ENCODE results near the gene TMEM74B. TPM values are rescaled to one million over a fixed set of nuclear protein-coding genes. Genes with fewer than 3 reads are reported as not detected.

TMEM74B gene
- total and polyA plus RNA-seq, 2 of the 8 experiments (the other 6 are each of a cell fraction or from before 2014, with no cell fraction given), result 4.0 to 6.4 TPM

DNA sequence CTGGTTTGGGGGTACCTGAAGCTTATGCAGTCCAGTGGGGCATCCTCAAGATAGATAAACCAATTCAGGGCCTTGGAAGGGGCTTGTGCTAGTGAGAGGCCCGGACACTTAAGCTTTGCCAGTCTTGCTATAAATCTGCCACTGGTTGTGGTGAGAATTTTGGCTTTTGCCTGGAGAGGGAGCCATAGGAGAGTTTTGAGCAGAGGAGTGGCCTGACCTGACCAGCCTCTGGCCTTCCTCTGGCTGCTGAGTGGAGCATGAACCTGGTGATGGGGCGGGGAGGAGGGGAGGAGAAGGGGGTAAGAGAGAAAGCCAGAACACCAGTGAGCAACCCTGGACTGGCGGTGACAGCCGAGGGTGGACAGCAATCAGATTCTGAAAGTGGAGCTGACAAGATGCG, 7.1 kb downstream of the TMEM74B start:
- POLR2A ChIA-PET (ENCODE audit: partially characterized antibody), result interaction anchor here (0.7 kb wide), 1 partner anchor 59 kb away, joined by 3 read pairs; the partner anchor contains the start of gene PSMF1
- TF ChIP-seq HDAC6 (IDR thresholded peaks at IDR 0.05; ENCODE audit: low read depth, low read length) (no peak), RAD21 (IDR thresholded peaks at IDR 0.05 in 1 of 2, conservative IDR thresholded peaks at IDR 0.05 in 1 of 2; ENCODE audit: low read depth in 2 of 2, low read length in 2 of 2) (peak; percentile 60 to 66)
- TF ChIP-seq, protein P1, sequence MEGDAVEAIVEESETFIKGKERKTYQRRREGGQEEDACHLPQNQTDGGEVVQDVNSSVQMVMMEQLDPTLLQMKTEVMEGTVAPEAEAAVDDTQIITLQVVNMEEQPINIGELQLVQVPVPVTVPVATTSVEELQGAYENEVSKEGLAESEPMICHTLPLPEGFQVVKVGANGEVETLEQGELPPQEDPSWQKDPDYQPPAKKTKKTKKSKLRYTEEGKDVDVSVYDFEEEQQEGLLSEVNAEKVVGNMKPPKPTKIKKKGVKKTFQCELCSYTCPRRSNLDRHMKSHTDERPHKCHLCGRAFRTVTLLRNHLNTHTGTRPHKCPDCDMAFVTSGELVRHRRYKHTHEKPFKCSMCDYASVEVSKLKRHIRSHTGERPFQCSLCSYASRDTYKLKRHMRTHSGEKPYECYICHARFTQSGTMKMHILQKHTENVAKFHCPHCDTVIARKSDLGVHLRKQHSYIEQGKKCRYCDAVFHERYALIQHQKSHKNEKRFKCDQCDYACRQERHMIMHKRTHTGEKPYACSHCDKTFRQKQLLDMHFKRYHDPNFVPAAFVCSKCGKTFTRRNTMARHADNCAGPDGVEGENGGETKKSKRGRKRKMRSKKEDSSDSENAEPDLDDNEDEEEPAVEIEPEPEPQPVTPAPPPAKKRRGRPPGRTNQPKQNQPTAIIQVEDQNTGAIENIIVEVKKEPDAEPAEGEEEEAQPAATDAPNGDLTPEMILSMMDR (IDR thresholded peaks at IDR 0.05; ENCODE audit: control extremely low read depth in 1 of 3, insufficient read depth in 1 of 3, low read depth in 1 of 3, low read length in 3 of 3), result peak; percentile 37 to 64 (median 59)
- peak overlapping the region; percentile 7 for H4K91ac ChIP-seq (replicated peaks; ENCODE audit: insufficient read length, low read length)
- H3K9ac ChIP-seq (replicated peaks in 1 of 4; ENCODE audit: extremely low read depth in 1 of 4, low read depth in 3 of 4, low read length in 3 of 4), result no peak overlapping the region
- no peaks in the 10 kb centered on the region for H3K79me1 ChIP-seq (ENCODE audit: low read depth, low read length)
- no peak overlapping the region for H3K14ac ChIP-seq (ENCODE audit: insufficient read length)
- FAIRE-seq, result peak; percentile 19
- WGBS, 2 experiments (ENCODE audit: extremely low coverage in 1 of 2, insufficient coverage in 1 of 2, insufficient read length in 1 of 2, insufficient replicate concordance in 2 of 2, low coverage in 1 of 2, low lambda C conversion rate in 2 of 2, missing lambda C conversion rate in 1 of 2), result 73% methylated on average over 4 of the region's 5 CpGs; no CpG with 5 or more reads in 1 of the 2 experiments
- no peak overlapping the region for H3K4me3 ChIP-seq (ENCODE audit: extremely low read depth in 1 of 4, insufficient read depth in 2 of 4, low read depth in 3 of 4, low read length in 4 of 4)
- no peaks in the 10 kb centered on the region for H3K9me3 ChIP-seq (ENCODE audit: insufficient read depth in 2 of 2, low read depth in 1 of 2, low read length in 1 of 2)
- H3K4me2 ChIP-seq (ENCODE audit: insufficient read depth in 1 of 2, low read depth in 2 of 2, low read length in 2 of 2), result no peak overlapping the region
- no peak overlapping the region for H4K8ac ChIP-seq (ENCODE audit: extremely low read depth, insufficient read depth, low read length)
- no peak overlapping the region for H2AFZ ChIP-seq (ENCODE audit: low read length)
- H3K23ac ChIP-seq (ENCODE audit: insufficient read length), result no peak overlapping the region
- H2BK120ac ChIP-seq (replicated peaks; ENCODE audit: low read depth, low read length), result no peak overlapping the region
- H3K4me1 ChIP-seq (replicated peaks in 1 of 4; ENCODE audit: control insufficient read depth in 3 of 4, insufficient read depth in 4 of 4, low read length in 3 of 4), result peaks cover 0 to 2% (median 0%) of the 10 kb centered on the region in 4 experiments; a peak in 2 of 7 replicates
- H3K79me2 ChIP-seq (ENCODE audit: control insufficient read depth in 1 of 2, insufficient read depth in 2 of 2, low read length in 2 of 2), result no peaks in the 10 kb centered on the region
- no peak overlapping the region for H4K5ac ChIP-seq (ENCODE audit: insufficient read length, low read depth, low read length)
- H2BK12ac ChIP-seq (ENCODE audit: low read depth, low read length), result no peak overlapping the region; the same call in 1 of the 2 replicates
- H3K27ac ChIP-seq (ENCODE audit: low read depth, low read length), result no peak overlapping the region
- H3K36me3 ChIP-seq (ENCODE audit: control insufficient read depth in 2 of 4, insufficient read depth in 4 of 4, low read length in 3 of 4), result no peaks in the 10 kb centered on the region; a peak in 3 of 8 replicates
- H3K18ac ChIP-seq (ENCODE audit: extremely low read depth, low read length), result no peak overlapping the region
- CTCF ChIA-PET (ENCODE audit: partially characterized antibody), result interaction anchor here (0.6 to 8.7 kb wide), 7 partner anchors 9 to 564 kb away, joined by 3 to 101 read pairs (median 3); partner anchors contain the start of gene C20orf202
- peak; percentile 29 to 57 for DNase-seq (ENCODE audit: low read depth in 1 of 2, low spot score in 2 of 2)
- H2BK5ac ChIP-seq (ENCODE audit: low read depth, low read length), result no peak overlapping the region
- H3K4ac ChIP-seq (replicated peaks; ENCODE audit: insufficient read length, low read depth, low read length), result no peak overlapping the region
- H4K20me1 ChIP-seq (replicated peaks in 1 of 2; ENCODE audit: control insufficient read depth in 1 of 2, insufficient read depth in 2 of 2, low read length in 2 of 2), result peaks cover 1 to 16% of the 10 kb centered on the region in 2 experiments
- no peak overlapping the region for H2BK20ac ChIP-seq (ENCODE audit: low read length)
- H2AK5ac ChIP-seq (ENCODE audit: low read depth, low read length), result no peak overlapping the region
- no peak overlapping the region for H3K56ac ChIP-seq (replicated peaks; ENCODE audit: insufficient read length, low read depth, low read length)
- no peak overlapping the region for H2BK15ac ChIP-seq (ENCODE audit: low read length)
- no peaks in the 10 kb centered on the region; the same call in 1 of the 2 replicates for H3K23me2 ChIP-seq (ENCODE audit: low read depth, low read length)
- 0 out of 7 replicates have a peak, but pooled peaks cover 0 to 6% (median 0%) of the 10 kb centered on the region in 4 experiments for H3K27me3 ChIP-seq (replicated peaks in 1 of 4; ENCODE audit: control insufficient read depth in 3 of 4, extremely low read depth in 1 of 4, insufficient read depth in 3 of 4, low read length in 3 of 4)
